GM21515 (cell line): ENCODE results near the gene NLRP1.
A peak's percentile ranks its signal among the peaks of the same experiment; 100 is the strongest.

Source experiments
- ATAC-seq: cut with Tn5 transposase; IDR thresholded peaks from one replicate; pipeline ENCODE4 v1.9.1; 2021; ENCODE audit not compliant: unreplicated experiment

Gene NLRP1

DNA sequence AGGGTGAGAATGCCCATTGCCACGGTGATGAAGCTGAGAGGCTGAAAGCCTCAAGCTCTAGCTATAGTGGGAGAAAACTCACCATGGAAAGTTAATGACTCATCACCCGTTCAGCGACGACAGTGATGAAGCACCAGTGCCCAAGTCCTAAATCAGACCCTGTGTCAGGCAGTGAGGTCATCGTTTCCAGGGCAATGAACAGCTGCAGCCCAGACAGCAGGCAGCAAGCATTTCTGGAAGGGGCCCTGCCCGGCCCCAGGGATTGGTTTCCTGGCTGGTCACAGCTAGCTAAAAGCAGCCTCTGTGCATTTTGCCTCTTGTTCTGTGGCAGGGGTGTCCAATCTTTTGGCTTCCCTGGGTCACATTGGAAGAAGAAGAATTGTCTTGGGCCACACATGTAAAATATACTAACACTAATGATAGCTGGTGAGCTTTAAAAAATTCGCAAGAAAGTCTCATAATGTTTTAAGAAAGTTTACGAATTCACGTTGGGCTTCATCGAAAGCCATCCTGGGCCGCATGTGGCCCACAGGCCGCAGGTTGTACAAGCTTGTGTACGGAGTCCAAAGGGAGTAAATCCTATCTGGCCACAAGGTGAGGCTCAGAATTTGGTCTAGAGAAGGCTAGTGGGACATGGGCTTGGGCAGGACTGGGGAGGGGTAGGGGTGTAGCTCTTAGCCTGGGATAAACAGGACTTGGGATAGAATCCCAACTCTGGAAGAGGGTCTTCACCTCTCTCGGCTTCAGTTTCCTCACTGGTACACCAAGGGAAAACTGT lies 57.3 kb downstream of the NLRP1 start:
- ATAC-seq, result no peak

DNA sequence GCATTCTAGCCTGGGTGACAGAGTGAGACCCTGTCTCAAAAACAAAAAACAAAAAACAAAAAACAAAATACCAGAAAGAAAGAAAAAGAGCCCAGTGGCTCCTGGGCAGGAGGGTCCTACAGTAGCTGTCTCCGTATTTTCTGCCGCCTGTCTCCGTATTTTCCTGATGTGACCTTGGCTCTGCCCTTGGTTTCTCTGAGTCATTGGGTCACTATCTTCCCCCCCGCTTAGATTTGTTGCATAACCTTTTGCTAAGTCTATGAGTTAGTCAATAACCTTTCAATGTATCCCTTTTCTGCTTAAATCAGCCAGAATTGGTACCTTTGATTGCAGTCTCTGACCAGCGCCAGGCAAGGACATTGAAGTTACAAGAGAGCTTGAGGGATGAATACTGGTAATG lies 61.1 kb downstream of the NLRP1 start:
- ATAC-seq, result no peak

DNA sequence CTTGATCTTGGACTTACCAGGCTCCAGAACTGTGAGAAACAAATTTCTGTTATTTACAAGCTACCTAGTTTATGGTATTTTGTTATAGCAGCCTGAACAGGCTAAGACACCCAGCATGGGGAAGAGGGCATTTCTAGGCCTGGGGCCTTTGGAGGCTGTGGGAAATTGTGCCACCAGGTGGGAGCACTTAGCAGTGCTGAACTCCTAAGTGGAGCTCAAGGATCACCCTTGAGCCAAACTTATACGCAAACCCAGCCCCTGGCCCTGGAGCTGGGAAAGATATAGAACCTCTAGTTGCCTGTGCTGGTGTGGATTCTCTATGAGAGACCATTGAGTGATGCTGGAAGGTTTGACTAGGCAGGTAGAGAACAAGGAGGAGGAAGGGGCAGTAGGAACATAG lies 61.8 kb downstream of the NLRP1 start:
- no peak for ATAC-seq

DNA sequence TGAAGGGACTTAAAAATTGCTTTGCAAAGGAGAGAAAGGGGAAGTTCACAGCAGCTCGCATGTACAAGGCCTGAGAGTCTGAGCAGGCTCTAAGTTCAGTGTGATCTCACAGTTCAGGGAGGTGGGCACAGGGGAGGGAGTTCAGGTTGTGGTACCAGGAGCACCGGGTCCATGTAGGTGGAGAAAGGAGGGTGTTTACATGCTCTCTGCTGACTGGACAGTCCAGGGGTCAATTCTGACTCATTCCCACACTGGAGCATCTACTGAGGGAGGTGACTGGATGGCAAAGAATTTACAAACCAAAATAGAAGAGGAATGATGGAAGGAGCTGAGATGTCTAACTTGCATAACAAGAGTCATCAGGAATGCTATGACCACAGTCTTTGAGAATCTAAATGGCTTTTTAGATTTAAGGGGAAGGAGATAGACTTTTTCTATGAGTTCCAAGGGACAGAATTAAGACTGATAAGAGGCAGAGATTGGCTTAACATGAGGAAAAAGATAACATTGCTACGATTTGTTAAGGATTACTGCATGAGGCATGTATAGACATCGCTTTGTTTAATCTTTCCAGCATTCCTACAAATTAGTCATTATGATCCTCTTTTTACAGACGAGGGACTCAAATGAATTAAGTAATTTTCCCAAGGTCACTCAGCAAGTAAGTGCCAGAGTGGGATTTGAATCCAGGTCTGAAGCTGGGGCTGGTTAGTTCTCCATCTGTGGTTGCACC lies 68.1 kb downstream of the NLRP1 start:
- no peak for ATAC-seq

DNA sequence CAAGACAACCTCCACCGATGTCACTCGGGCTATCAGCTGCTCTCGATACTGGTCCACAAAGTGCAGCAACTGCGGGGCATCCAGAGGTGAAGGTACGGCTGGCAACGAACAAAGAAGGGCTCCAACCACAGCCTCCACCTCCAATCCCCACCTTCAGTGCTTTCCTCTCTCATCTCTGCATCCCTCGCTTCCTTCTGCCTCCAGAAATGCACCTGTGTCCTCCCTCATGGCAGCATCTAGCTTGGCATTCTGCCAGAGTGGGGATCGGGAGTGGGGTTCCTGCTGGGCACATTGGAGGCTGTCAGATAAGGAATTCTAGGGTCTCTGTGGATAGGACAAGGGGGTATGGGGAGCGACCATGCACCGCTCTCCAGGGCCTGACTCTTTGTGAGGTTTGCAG lies 69.3 kb downstream of the NLRP1 start:
- ATAC-seq, result no peak

DNA sequence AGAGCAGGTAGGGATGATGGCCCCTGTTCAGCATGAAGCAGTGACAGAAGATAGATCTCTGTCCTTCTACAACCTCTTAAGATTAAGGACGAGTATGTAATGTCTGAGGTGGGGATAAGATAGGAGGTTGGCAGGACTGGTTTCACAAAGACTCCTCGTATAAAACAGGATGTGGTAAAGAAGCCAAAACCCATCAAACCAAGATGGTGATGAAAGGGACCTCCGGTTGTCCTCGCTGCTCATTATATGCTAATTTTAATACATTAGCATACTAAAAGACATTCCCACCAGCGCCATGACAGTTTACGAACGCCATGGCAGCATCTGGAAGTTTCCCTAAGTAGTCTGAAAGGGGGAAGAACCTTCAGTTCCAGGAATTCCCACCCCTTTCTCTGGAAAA lies 70.7 kb downstream of the NLRP1 start:
- ATAC-seq, result no peak

DNA sequence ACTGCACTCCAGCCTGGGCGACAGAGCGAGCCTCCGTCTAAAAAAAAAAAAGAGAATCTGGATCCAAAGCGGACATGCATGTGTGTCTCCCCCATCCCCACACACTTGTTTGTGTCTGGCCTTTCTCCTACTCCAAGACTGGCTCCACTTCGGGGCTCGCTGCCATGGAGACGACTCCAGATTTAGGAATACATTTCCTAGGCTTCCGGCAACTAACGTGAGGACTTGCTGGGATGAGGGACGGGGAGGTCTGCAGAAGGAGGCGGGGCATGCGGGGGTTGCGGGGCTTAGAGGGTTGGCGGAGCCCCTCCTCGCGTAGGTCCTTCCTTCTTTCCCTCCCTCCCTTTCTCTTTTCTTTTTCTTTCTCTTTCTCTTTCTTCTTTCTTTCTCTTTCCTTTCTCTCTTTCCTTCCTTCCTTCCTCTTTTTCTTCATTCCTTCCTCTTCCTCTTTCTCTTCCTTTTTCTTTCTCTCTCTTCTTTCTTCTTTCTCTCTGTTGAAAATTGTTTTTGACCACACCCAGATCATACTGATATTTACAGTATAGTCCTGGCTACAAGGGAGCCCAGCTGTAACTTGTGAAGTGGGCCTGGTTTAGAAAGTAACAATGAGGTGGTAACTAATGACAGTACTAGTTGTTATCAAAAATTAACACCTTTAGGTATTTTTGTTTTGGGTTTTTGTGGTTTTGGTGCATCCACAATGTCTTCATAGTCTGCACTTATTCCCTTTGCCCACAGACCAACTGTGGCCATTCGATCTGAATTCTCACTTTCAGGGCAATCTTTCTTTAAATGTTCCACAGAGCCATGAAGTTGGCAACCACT lies 72.7 kb downstream of the NLRP1 start:
- no peak for ATAC-seq

DNA sequence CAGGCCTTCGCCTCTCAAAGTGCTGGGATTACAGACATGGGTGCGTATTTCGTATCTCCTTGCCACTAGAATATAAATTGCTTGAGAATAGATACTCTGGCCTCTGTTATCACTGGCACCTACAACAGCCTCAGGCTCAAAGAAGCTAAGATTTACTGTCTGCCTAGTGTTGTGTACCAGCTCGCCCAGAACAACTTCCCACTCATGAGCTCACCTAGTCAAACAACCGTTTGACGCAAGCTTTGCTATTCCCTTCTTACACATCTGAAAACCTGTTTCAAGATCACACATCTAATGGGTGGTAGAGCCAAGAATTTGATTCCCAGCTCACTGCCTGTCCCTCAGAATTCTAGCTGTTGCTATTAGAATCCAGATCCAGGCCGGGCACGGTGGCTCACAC lies 73.5 kb downstream of the NLRP1 start:
- ATAC-seq, result no peak

DNA sequence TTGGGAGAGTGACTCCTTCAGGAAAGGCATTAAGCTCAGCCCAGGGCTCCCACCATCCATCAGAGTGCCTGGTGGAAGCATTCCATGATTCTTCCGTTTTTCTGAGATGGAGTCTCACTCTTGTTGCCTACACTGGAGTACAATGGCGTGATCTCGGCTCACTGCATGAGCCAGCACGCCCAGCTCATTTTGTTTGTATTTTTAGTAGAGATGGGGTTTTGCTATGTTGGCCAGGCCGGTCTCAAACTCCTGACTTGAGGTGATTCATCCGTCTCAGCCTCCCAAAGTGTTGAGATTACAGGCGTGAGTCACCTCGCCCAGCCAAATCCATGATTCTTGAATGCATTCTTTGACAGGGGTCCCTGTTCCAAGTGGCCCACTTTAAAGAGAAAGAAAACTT lies 74.8 kb downstream of the NLRP1 start:
- ATAC-seq, result no peak

DNA sequence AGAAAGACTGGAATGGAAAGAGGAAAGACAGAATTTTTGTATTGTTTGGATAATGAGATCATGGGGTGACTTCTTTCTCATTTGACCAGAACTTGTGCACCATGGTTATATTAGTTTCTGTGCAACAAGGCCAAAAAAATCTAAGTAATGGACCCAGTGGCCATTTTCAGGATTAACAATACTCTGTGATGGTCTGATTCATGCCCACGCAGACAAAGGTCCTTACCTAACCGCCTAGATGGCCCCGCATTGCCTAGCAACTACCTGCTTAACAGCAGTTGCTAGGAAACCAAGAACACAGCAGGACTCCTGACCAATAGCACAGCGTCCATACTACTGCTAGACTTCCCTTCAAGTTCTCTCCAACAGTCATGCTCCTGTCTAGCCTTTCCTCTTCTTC lies 75.5 kb downstream of the NLRP1 start:
- ATAC-seq, result no peak

DNA sequence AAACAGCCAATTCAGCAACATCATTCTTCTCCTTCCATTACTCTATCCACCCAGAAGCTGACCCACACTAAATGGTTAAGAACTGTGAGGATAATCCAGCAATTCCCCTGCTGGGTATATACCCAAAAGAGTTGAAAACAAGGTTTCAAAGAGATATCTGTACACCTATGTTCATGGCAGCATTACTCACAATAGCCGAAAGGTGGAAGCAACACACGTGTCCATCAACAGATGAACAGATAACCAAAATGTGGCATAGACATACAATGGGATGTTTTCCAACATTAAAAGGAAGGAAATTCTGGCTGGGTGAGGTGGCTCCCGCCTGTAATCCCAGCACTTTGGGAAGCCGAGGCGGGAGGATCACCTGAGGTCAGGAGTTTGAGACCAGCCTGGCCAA lies 78.0 kb downstream of the NLRP1 start:
- ATAC-seq, result no peak

DNA sequence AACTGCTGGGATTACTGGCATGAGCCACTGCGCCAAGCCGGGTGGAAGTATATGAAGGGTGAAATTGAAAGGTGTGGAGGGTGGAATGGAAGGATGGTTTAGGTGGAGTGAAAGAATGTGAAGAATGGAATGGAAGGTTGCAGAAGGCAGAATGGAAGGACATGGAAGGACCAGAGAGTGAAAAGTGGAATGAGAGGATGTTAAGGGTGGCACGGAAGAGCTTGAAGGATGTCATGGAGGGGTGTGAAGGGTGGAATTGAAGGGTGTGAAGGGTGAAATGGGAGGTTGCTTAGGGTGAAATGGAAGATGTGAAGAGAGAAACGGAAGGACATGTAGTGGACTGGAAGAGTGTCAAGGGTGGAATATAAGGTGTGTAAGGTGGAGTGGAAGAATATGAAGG lies 81.8 kb downstream of the NLRP1 start:
- ATAC-seq, result no peak

DNA sequence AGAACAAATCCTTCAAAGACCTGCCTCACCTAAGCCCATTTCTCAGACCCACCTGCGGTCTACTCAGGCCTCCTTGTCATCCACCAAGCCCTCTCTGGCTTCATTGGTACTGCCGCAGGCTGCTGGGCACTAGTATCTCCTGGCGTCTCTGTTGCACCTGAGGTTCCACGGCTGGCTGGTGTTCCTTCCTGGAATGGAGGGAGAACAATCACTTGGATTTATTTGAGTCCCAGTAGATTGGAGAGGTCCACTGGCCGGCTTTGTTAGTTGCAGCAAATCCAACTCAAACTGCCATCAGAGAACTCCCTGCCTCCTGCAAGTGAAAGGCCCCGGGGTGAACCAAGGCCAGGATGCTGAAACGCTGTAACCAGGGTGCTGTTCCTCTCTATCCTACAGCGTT lies 82.6 kb downstream of the NLRP1 start:
- no peak for ATAC-seq

DNA sequence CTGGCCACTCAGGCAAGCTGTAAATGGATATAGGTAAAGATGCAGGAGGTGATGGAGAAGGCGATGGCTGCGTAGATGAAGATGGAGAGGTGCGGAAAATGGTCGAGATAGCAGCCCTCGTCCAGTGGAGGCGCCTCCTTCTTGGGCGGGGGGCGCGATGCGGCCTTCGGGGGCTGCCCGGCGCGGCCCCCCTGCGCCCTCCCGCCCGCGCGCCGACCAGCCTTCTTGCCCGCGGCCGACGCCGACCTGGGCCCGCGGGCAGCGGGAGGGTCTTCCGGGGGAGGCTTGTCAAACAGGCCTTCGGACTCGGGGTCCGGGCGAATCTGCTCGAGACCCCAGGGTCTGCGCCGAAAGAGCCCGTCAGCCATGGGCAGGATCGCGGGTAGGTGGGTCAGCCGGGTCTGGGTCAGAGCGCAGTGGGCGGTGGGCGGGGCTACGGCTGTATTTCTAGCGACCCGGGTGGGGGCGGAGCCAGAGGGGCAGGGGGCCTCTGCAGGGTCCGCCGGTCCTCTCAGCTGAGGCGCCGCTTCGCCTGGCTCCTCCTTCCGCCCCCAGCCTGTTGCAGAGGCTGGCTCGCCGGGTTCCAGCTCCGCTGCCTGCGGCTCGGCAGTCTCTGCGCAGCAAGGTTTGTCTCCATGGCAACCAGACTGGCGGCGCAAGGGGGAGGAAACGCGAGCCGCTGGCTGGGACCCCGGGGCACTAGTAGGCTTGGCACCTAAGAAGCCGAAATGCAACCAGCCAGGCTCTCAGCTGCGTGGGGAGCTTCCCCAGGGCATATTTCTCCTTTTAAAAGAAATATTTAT lies 83.5 kb downstream of the NLRP1 start:
- no peak for ATAC-seq

DNA sequence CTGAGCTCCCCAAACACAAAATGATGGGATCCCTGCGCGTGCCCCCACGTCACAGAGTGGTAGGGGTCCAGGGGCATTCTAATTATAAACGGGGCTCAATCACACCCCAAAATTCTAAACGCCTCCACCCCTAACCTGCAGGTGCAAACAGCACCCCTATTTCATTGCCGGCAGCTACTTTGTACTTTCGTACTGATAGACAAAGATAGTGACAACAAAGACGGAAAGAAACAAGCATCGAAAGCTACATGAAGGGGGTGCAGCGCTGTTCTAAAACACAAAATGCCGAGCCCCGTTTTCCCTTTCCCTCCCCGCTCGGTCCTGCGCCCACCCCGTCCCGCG lies 84.1 kb downstream of the NLRP1 start:
- no peak for ATAC-seq

DNA sequence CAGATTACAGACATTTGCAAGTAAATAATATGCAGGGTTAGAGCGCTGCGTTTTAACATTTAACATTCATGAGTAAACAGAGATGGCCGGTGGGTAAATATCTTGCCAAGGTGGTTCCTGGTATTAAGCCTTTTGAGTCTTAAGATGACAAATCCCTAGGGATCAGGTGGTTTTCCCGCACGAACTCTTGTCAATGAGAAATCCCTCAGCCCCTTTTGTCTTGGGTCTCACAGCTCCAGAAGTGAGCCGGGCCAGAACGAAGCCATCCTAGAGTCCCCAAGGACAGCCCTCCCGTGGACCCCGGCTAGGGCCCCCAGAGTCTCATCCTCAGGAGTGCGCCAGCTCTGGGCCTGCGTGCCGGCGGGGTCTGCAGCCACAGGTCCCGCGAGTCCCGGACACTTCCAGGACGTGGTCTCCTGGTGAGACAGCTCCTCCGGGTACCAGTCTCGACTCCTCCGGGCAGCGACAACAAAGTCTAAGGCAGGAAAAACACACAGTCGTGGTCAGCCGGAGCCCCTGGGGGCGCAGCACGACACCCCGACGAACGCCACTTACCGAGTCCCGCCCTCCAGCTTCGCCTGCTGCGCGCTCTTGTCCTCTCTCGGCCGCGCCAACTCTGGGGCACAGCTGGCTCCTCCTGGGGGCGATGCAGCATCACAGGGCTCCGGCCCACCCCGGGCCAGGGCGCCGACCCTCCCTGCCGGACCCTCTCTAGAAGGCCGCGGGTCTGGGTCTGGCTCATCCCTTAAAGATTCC lies 84.7 kb downstream of the NLRP1 start:
- no peak for ATAC-seq

DNA sequence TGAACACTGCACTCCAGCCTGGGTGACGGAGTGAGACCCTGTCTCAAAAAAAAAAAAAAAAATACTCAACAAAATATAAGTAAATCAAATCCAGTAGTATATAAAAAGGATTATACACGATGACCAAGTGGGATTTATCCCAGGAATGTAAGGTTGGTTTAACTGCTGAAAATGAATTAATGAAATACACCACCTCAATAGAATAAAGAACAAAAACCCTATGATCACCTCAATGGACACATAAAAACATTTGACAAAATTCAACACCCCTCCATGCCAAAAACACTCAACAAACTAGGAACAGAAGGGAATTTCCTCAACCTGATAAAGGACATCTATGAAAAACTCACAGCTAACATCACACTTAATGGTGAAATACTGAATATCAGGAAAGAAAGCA lies 91.3 kb downstream of the NLRP1 start:
- no peak for ATAC-seq

DNA sequence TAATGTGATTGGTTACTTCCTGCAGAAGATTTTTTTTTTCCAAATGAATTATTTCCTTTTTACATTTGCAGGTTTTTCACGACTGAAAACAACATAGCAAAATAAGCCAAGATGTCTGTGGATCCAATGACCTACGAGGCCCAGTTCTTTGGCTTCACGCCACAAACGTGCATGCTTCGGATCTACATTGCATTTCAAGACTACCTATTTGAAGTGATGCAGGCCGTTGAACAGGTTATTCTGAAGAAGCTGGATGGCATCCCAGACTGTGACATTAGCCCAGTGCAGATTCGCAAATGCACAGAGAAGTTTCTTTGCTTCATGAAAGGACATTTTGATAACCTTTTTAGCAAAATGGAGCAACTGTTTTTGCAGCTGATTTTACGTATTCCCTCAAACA lies 95.6 kb downstream of the NLRP1 start:
- no peak for ATAC-seq

DNA sequence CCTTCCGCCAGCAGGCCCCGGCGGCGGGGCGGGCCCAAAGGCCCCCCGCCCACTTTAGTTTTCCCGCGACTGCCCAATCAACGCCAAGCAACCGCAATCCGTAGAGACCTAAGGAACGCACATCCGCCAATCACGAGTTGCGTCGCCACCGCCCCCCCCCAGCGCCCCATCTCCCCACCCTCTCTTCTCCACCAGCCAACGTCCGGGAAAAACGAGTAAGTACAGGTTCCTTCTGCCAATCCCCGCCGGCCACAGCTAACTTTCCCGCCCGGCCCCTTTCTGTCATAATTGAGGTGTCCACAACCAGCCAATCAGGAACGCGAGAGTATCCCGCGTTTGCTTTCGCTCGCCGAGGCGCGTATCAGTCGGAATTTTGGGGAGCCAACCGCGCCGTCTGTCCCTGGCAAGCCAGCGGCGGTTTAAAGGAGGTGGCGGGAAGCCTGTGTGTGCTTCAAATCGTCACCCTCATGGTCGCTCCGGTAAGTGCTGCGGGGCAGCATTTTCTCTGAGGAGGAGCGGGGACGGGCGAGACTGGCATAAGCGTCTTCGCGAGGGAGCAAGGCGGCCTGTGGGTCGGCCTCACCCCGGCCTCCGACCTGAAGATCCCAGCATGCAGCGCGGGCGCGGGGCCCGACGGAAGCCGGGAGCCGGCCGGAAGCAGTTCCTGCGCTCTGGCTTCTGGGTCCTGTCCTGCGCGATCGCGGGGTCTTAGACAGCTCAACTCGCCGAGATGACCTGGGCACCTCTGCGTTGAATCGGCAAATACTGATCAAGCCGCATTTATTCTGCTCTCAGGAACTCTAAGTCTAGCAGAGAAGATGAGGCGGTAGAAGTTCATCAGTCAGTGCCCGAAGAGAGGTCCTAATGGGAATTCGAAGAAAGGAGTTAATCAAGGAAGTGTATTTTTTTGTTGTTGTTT lies 97.8 kb downstream of the NLRP1 start, which contains the start of gene MIS12:
Gene MIS12, plus strand, starts transcription at position 361 of the 919 bp plus-strand sequence. CDS start 2,297 bp downstream, outside the sequence.
- peak; percentile 84 for ATAC-seq
